Measurements from ENCODE around the gene ADAMTSL1. TPM values are rescaled to one million over a fixed set of nuclear protein-coding genes. Genes with fewer than 3 reads are reported as not detected.

Gene ADAMTSL1
- total RNA-seq, 1 experiment from 2014 or later: 1.2 TPM

GRCh38 chr9:18703901-18704379 is 230.0 kb downstream of the ADAMTSL1 start:
- Mint-ChIP-seq H3K27me3 (ENCODE audit: low read depth) (no peaks in the 10 kb centered on the region), H3K36me3 (ENCODE audit: insufficient read depth in 1 of 3, low read depth in 3 of 3) (peaks cover 7 to 9% (median 8%) of the 10 kb centered on the region in 3 experiments), H3K9me3 (peaks cover 3 to 7% of the 10 kb centered on the region in 2 experiments; a peak in 4 of 5 replicates), H3K4me3 (no peak overlapping the region), H3K27ac (no peak overlapping the region), H3K4me1 (peaks cover 4 to 8% of the 10 kb centered on the region in 2 experiments)
- Histone ChIP-seq H2BK15ac (ENCODE audit: low read depth, low read length) (no peak overlapping the region), H3T11ph (ENCODE audit: low read length) (no peak overlapping the region), H3K4me1 (ENCODE audit: insufficient read depth, low read length) (no peaks in the 10 kb centered on the region), H3K9me3 (ENCODE audit: control insufficient read depth, low read depth, low read length) (no peaks in the 10 kb centered on the region), H3K23ac (ENCODE audit: insufficient read length, low read depth, low read length) (no peak overlapping the region), H2AFZ (ENCODE audit: low read length) (no peak overlapping the region), H2BK20ac (ENCODE audit: low read depth, low read length, poor library complexity, severe bottlenecking) (no peak overlapping the region), H3K79me1 (ENCODE audit: insufficient read depth, low read depth, low read length, poor library complexity, severe bottlenecking) (no peaks in the 10 kb centered on the region), H2BK5ac (ENCODE audit: insufficient read length, low read length) (no peak overlapping the region), H2AK5ac (ENCODE audit: insufficient read length, low read length) (no peak overlapping the region), H3K18ac (ENCODE audit: insufficient read length, low read depth, low read length) (no peak overlapping the region), H3K79me2 (ENCODE audit: insufficient read depth, low read length) (no peaks in the 10 kb centered on the region), H3K23me2 (ENCODE audit: insufficient read length, low read depth, low read length, poor library complexity, severe bottlenecking) (no peaks in the 10 kb centered on the region), H2BK120ac (ENCODE audit: low read depth, low read length, poor library complexity, severe bottlenecking) (no peak overlapping the region), H3K27ac (ENCODE audit: insufficient read length, low read depth, low read length) (no peak overlapping the region), H4K5ac (ENCODE audit: insufficient read length, low read depth, low read length) (no peak overlapping the region), H3K4me2 (ENCODE audit: insufficient read depth, insufficient read length, low read length) (no peak overlapping the region), H2BK12ac (ENCODE audit: insufficient read length, low read depth, low read length) (no peak overlapping the region), H3K14ac (ENCODE audit: insufficient read depth, low read length) (no peak overlapping the region), H3K56ac (ENCODE audit: insufficient read length, low read depth, low read length) (no peak overlapping the region), H4K20me1 (ENCODE audit: control insufficient read depth, insufficient read depth, insufficient read length) (no peaks in the 10 kb centered on the region), H4K91ac (ENCODE audit: insufficient read length, low read depth, low read length) (no peak overlapping the region), H3K27me3 (ENCODE audit: insufficient read depth, low read length) (no peaks in the 10 kb centered on the region), H3K4ac (ENCODE audit: low read depth, low read length) (no peak overlapping the region), H4K8ac (replicated peaks; ENCODE audit: insufficient read length, low read depth, low read length) (no peak overlapping the region), H3K9ac (ENCODE audit: extremely low read depth, insufficient read length, low read length) (no peak overlapping the region)
- no peak for DNase-seq
- WGBS (ENCODE audit: extremely low coverage, insufficient read length, low lambda C conversion rate): no CpG with 5 or more reads among the region's 4 CpGs
- TF ChIP-seq CTCF (conservative IDR thresholded peaks at IDR 0.05): no peak

Data from H9 (cell line).